BJ (cell line): ENCODE measurements around the gene FSTL3. TPM values are rescaled to one million over a fixed set of nuclear protein-coding genes. Genes with fewer than 3 reads are reported as not detected.

Source experiments
- CTCF ChIA-PET: fragments of 350-600 bp; formaldehyde crosslinking; extraction: SDS; loops from one replicate; lab custom pipeline; 2021; ENCODE audit warnings: antibody characterized with exemption, inconsistent platforms; lab: Yijun Ruan, JAX
- POLR2A ChIA-PET: fragments of 300-600 bp; sonication (Branson Sonifier 250); formaldehyde crosslinking; extraction: SDS; loops from one replicate; lab custom pipeline; 2021; ENCODE audit warnings: antibody characterized with exemption; lab: Charles Lee
- DNase-seq: peaks from one replicate; pipeline ENCODE4 v3.0.0-alpha.2; 2011; ENCODE audit warnings: low read depth
- H3K27me3 ChIP-seq: 2 replicates; pipeline ENCODE4 v1.6.0; 2011; ENCODE audit warnings: low read length; ENCODE audit not compliant: control insufficient read depth, insufficient read depth
- H3K36me3 ChIP-seq: 2 replicates; pipeline ENCODE4 v1.5.1; 2011; ENCODE audit warnings: low read length; ENCODE audit not compliant: control insufficient read depth, insufficient read depth
- H3K4me3 ChIP-seq: 2 replicates; pipeline ENCODE4 v1.5.1; 2011; ENCODE audit warnings: low read depth, mild to moderate bottlenecking, control low read depth, low read length
- CTCF ChIP-seq: IDR thresholded peaks from 2 replicates; pipeline ENCODE4 v1.5.1; 2011; ENCODE audit warnings: low read depth, mild to moderate bottlenecking, control low read depth, inconsistent platforms, low read length, moderate library complexity; ENCODE audit not compliant: insufficient read depth
- polyA plus RNA-seq: library from polyadenylated mRNA; depleted of rRNA; stranded (reverse); fragments of >200 nt; gene quantifications from 2 replicates; pipeline ENCODE4 v1.2.3, GENCODE V29; 2011

FSTL3 gene
- polyA plus RNA-seq, 1 experiment = 83.2 TPM

GRCh38 chr19:687569-688166 is 11.5 kb downstream of the FSTL3 start:
- no peak for DNase-seq

GRCh38 chr19:688214-688613 is 12.0 kb downstream of the FSTL3 start:
- no peaks in the 10 kb centered on the region for H3K36me3 ChIP-seq
- no peak overlapping the region for H3K4me3 ChIP-seq
- no peak for TF ChIP-seq CTCF
- ChIA-PET CTCF (no interaction called here), POLR2A (no interaction called here)
- H3K27me3 ChIP-seq = no peaks in the 10 kb centered on the region
- no peak for DNase-seq

More at GRCh38 chr19:687569-688166, 11.5 kb downstream of the FSTL3 start:
- Histone ChIP-seq H3K4me3 (no peak overlapping the region), H3K36me3 (no peaks in the 10 kb centered on the region), H3K27me3 (no peaks in the 10 kb centered on the region)
- ChIA-PET CTCF (no interaction called here), POLR2A (no interaction called here)
- TF ChIP-seq CTCF = no peak

- no peaks in the 10 kb centered on the region for H3K36me3 ChIP-seq
- ChIA-PET CTCF (interaction anchor here (0.6 to 0.9 kb wide), 2 partner anchors 9 to 11 kb away, joined by 3 read pairs; no protein-coding TSS in a partner anchor), POLR2A (no interaction called here)
- DNase-seq = no peak
- H3K4me3 ChIP-seq = no peak overlapping the region
- H3K27me3 ChIP-seq = no peaks in the 10 kb centered on the region
- no peak for TF ChIP-seq CTCF
These were observed 12.8 kb downstream of the FSTL3 start for GRCh38 chr19:688992-689391.

GRCh38 chr19:690203-690602 is 14.0 kb downstream of the FSTL3 start:
- Histone ChIP-seq H3K27me3 (peaks cover 2% of the 10 kb centered on the region; the same call in 1 of the 2 replicates), H3K4me3 (no peak overlapping the region), H3K36me3 (no peaks in the 10 kb centered on the region)
- DNase-seq = no peak
- TF ChIP-seq CTCF = no peak
- ChIA-PET POLR2A (no interaction called here), CTCF (no interaction called here)

- no peak for TF ChIP-seq CTCF
- Histone ChIP-seq H3K27me3 (peaks cover 4% of the 10 kb centered on the region), H3K36me3 (no peaks in the 10 kb centered on the region), H3K4me3 (no peak overlapping the region)
- ChIA-PET CTCF (no interaction called here), POLR2A (interaction anchor here (0.6 kb wide), 1 partner anchor 18 kb away, joined by 3 read pairs; no protein-coding TSS in a partner anchor)
- no peak for DNase-seq
These were observed 18.5 kb downstream of the FSTL3 start for GRCh38 chr19:694481-695351.
